GM23338 (cell line): Measurements from ENCODE around the gene ICAM1. TPM values are rescaled to one million over a fixed set of nuclear protein-coding genes. Genes with fewer than 3 reads are reported as not detected.

ENCODE experiments used
- ATAC-seq: fragments of 200-7000 bp; cut with Tn5 transposase; 3 replicates; pipeline ENCODE4 v1.9.1; 2020
- DNase-seq: peaks from one replicate; pipeline ENCODE4 v3.0.0-alpha.2; 2015; ENCODE audit warnings: low spot score
- H2AFZ ChIP-seq: fragments of 200-600 bp; sonication (generic); 2 replicates; pipeline ENCODE4 v1.8.0; 2016; ENCODE audit warnings: antibody characterized with exemption, mild to moderate bottlenecking, moderate library complexity
- H3F3A ChIP-seq: fragments of 200-600 bp; sonication (generic); replicated peaks from 2 replicates; pipeline ENCODE4 v1.8.0; 2017; ENCODE audit warnings: antibody characterized with exemption, mixed run types, low read depth
- H3K27ac ChIP-seq: fragments of 200-600 bp; sonication (generic); 2 replicates; pipeline ENCODE4 v1.6.1; 2016; ENCODE audit warnings: low read depth
- H3K27me3 ChIP-seq: fragments of 200-600 bp; sonication (generic); 2 replicates; pipeline ENCODE4 v1.8.0; 2016; ENCODE audit warnings: mild to moderate bottlenecking, mixed run types, moderate library complexity; ENCODE audit not compliant: insufficient read depth
- H3K36me3 ChIP-seq: fragments of 200-600 bp; sonication (generic); 2 replicates; pipeline ENCODE4 v1.8.0; 2016; ENCODE audit warnings: mild to moderate bottlenecking; ENCODE audit not compliant: insufficient read depth
- H3K4me1 ChIP-seq: fragments of 200-600 bp; sonication (generic); 2 replicates; pipeline ENCODE4 v1.8.0; 2016; ENCODE audit warnings: mild to moderate bottlenecking, moderate library complexity; ENCODE audit not compliant: insufficient read depth
- H3K4me2 ChIP-seq: fragments of 200-600 bp; sonication (generic); 2 replicates; pipeline ENCODE4 v1.7.1; 2017; ENCODE audit warnings: mixed run types
- H3K4me3 ChIP-seq: fragments of 200-600 bp; sonication (generic); 2 replicates; pipeline ENCODE4 v1.6.1; 2016; ENCODE audit warnings: mixed run types
- H3K79me2 ChIP-seq: fragments of 200-600 bp; sonication (generic); replicated peaks from 2 replicates; pipeline ENCODE4 v1.8.0; 2017; ENCODE audit warnings: mild to moderate bottlenecking; ENCODE audit not compliant: insufficient read depth
- H3K9me2 ChIP-seq: fragments of 200-600 bp; sonication (generic); 2 replicates; pipeline ENCODE4 v1.8.0; 2017; ENCODE audit not compliant: insufficient read depth
- H4K20me1 ChIP-seq: fragments of 200-600 bp; sonication (generic); replicated peaks from 2 replicates; pipeline ENCODE4 v1.8.0; 2017; ENCODE audit warnings: mild to moderate bottlenecking; ENCODE audit not compliant: insufficient read depth
- H3K27ac Mint-ChIP-seq: 2 replicates; pipeline ENCODE4 v1.8.0; 2020; ENCODE audit warnings: inconsistent platforms, mild to moderate bottlenecking, moderate library complexity, mixed read lengths
- H3K27me3 Mint-ChIP-seq: 3 replicates; pipeline ENCODE4 v1.8.0; 2022; ENCODE audit warnings: low read depth, mild to moderate bottlenecking, moderate library complexity, mixed read lengths, inconsistent platforms; ENCODE audit not compliant: insufficient read depth, poor library complexity
- H3K36me3 Mint-ChIP-seq: 3 replicates; pipeline ENCODE4 v1.8.0; 2021; ENCODE audit warnings: low read depth, mild to moderate bottlenecking, inconsistent platforms, moderate library complexity, mixed read lengths
- H3K4me1 Mint-ChIP-seq: 3 replicates; pipeline ENCODE4 v1.8.0; 2020; ENCODE audit warnings: mild to moderate bottlenecking, inconsistent platforms, mixed read lengths
- H3K4me3 Mint-ChIP-seq: 3 replicates; pipeline ENCODE4 v1.8.0; 2021; ENCODE audit warnings: moderate library complexity, mild to moderate bottlenecking, inconsistent platforms, mixed read lengths
- H3K9me3 Mint-ChIP-seq: 3 replicates; pipeline ENCODE4 v1.8.0; 2020; ENCODE audit warnings: moderate library complexity, mild to moderate bottlenecking, inconsistent platforms, mixed read lengths
- CREB1 ChIP-seq: fragments of 250-450 bp; sonication (Bioruptor Pico); IDR thresholded peaks from 2 replicates; pipeline ENCODE4 v1.5.0; 2020; ENCODE audit warnings: low read depth, mild to moderate bottlenecking, moderate library complexity
- CTCF ChIP-seq, 2 experiments: fragments of 200-600 bp in 1 of 2; sonication (generic) in 1 of 2; conservative IDR thresholded peaks; 2 replicates each; pipeline versions ENCODE4 v1.5.1 to v1.6.1; 2016 to 2017; ENCODE audit warnings: antibody characterized with exemption in 2 of 2, low read depth in 2 of 2, mild to moderate bottlenecking in 2 of 2, moderate library complexity in 1 of 2
- ETS1 ChIP-seq: IDR thresholded peaks from 2 replicates; pipeline ENCODE4 v1.6.1; 2016; ENCODE audit warnings: antibody characterized with exemption
- EZH2 ChIP-seq: fragments of 200-600 bp; sonication (generic); IDR thresholded peaks from one replicate; pipeline ENCODE4 v1.8.0; 2017; ENCODE audit warnings: antibody characterized with exemption, mild to moderate bottlenecking, low read depth; ENCODE audit not compliant: unreplicated experiment
- EZH2phosphoT487 ChIP-seq: fragments of 200-600 bp; sonication (generic); IDR thresholded peaks from one replicate; pipeline ENCODE4 v1.8.1; 2018; ENCODE audit warnings: antibody characterized with exemption; ENCODE audit not compliant: unreplicated experiment
- JUNB ChIP-seq: IDR thresholded peaks from one replicate; pipeline ENCODE4 v1.6.1; 2016; ENCODE audit warnings: antibody characterized with exemption; ENCODE audit not compliant: unreplicated experiment
- NANOG ChIP-seq: IDR thresholded peaks from 2 replicates; pipeline ENCODE4 v1.6.1; 2016; ENCODE audit warnings: antibody characterized with exemption, borderline replicate concordance
- POLR2AphosphoS5 ChIP-seq: IDR thresholded peaks from 2 replicates; pipeline ENCODE4 v1.6.1; 2016; ENCODE audit warnings: antibody characterized with exemption, low read depth
- REST ChIP-seq: IDR thresholded peaks from one replicate; pipeline ENCODE4 v1.6.1; 2018; ENCODE audit warnings: antibody characterized with exemption; ENCODE audit not compliant: unreplicated experiment
- STAT1 ChIP-seq: IDR thresholded peaks from one replicate; pipeline ENCODE4 v1.6.1; 2016; ENCODE audit warnings: antibody characterized with exemption; ENCODE audit not compliant: unreplicated experiment
- ZNF114 ChIP-seq: fragments of 250-450 bp; sonication (Bioruptor Pico); IDR thresholded peaks from 2 replicates; pipeline ENCODE4 v1.5.0; 2020; ENCODE audit warnings: mild to moderate bottlenecking, moderate library complexity
- ZNF331 ChIP-seq: fragments of 250-450 bp; sonication (Bioruptor Pico); IDR thresholded peaks from 2 replicates; pipeline ENCODE4 v1.5.0; 2020; ENCODE audit warnings: low read depth, mild to moderate bottlenecking, moderate library complexity
- ZNF462 ChIP-seq: fragments of 250-450 bp; sonication (Bioruptor Pico); IDR thresholded peaks from 2 replicates; pipeline ENCODE4 v1.5.0; 2020; ENCODE audit warnings: mild to moderate bottlenecking, moderate library complexity
- polyA plus RNA-seq: library from polyadenylated mRNA; unstranded; fragments of >200 nt; fragmentation: Nextera tagmentation; extraction: Ambion mirVana; gene quantifications from 2 replicates; pipeline ENCODE4 v1.2.1, GENCODE V29; 2016
- total RNA-seq: library from RNA; depleted of rRNA; stranded (reverse); fragments of >200 nt; shearing (Covaris generic); gene quantifications from 2 replicates; pipeline ENCODE4 v1.2.3, GENCODE V29; 2014

Gene ICAM1
- total and polyA plus RNA-seq, 2 experiments from 2014 or later, result 1.6 to 3.5 TPM

GRCh38 chr19:10226021-10226375 lies 44.9 kb upstream of the ICAM1 start:
- no peak overlapping the region; the same call in 1 of the 2 replicates for H3K27ac ChIP-seq
- peaks cover 8% of the 10 kb centered on the region for H3K36me3 Mint-ChIP-seq
- no peak overlapping the region for H3K4me2 ChIP-seq
- no peaks in the 10 kb centered on the region for H3K27me3 ChIP-seq
- H3K4me3 ChIP-seq, result no peak overlapping the region
- H3K27me3 Mint-ChIP-seq, result peaks cover 15% of the 10 kb centered on the region
- H3K9me3 Mint-ChIP-seq, result no peaks in the 10 kb centered on the region; the same call in 2 of the 3 replicates
- H3K36me3 ChIP-seq, result no peaks in the 10 kb centered on the region
- H3F3A ChIP-seq, result peaks cover 5% of the 10 kb centered on the region; the same call in 1 of the 2 replicates
- TF ChIP-seq CTCF (conservative IDR thresholded peaks at IDR 0.05; ENCODE audit: low read depth in 2 of 2) (no peak), REST (no peak), STAT1 (no peak), POLR2AphosphoS5 (no peak), EZH2phosphoT487 (no peak), JUNB (no peak), ZNF114 (CRISPR knock-in tag) (no peak), NANOG (no peak), ZNF462 (CRISPR knock-in tag) (no peak), ZNF331 (no peak), EZH2 (no peak), ETS1 (no peak), CREB1 (CRISPR knock-in tag) (no peak)
- H3K9me2 ChIP-seq, result no peaks in the 10 kb centered on the region
- H3K79me2 ChIP-seq, result peaks cover 8% of the 10 kb centered on the region; the same call in 1 of the 2 replicates
- DNase-seq (no peak), ATAC-seq (no peak)
- no peak overlapping the region for H3K27ac Mint-ChIP-seq
- no peak overlapping the region for H2AFZ ChIP-seq
- H4K20me1 ChIP-seq, result no peaks in the 10 kb centered on the region; the same call in 1 of the 2 replicates
- H3K4me1 Mint-ChIP-seq, result peaks cover 21% of the 10 kb centered on the region
- H3K4me1 ChIP-seq, result peaks cover 3% of the 10 kb centered on the region
- H3K4me3 Mint-ChIP-seq, result no peak overlapping the region
